Subcutaneous adipose tissue (tissue), 4 donors: ENCODE data around the gene GJA9. TPM values are rescaled to one million over a fixed set of nuclear protein-coding genes. Genes with fewer than 3 reads are reported as not detected.

Experiments
- CTCF ChIP-seq: fragments of 450-650 bp; IDR thresholded peaks from one replicate; pipeline ENCODE4 v1.5.1; 2016; ENCODE audit warnings: low read depth, mild to moderate bottlenecking, control low read depth, antibody characterized with exemption, moderate library complexity
- total RNA-seq, 4 donors: library from RNA; depleted of rRNA; stranded (reverse); fragments of >200 nt; gene quantifications; one replicate each; pipeline ENCODE4 v1.1.0, GENCODE V29; 2016

Gene GJA9
- total RNA-seq, 4 donors from 2014 or later: not detected

DNA sequence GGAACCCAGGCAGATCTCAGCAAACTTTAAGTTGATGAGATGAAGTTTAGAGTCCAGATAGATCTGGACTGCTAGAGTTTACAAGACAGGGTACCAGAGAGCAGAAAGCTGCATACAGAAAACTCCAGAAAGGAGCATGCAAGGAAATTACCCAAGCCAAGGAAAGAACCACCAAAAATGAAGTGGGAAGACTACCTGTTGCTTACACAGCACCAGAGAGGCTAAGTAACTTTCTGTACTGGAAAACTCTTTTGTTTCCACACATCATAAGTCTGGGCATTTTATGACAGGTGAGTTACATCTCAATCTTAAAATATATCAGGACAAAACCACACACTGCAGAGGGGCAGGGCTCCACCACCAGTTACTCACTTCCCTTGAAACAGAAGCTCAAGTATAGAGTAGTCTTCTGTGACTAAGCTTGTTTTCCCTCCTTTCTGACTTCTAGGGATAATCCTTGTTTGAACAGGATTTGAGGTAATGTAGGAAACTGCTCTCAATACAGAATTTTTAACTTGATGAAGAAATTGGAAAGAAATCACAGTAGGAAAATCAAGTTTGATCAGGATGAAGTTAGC, 17.4 kb upstream of the GJA9 start:
- TF ChIP-seq CTCF: no peak

GRCh38 chr1:38896169-38896568, 14.8 kb upstream of the GJA9 start:
- no peak for TF ChIP-seq CTCF

- TF ChIP-seq CTCF: no peak
These were observed 11.6 kb upstream of the GJA9 start for GRCh38 chr1:38892976-38893375.

DNA sequence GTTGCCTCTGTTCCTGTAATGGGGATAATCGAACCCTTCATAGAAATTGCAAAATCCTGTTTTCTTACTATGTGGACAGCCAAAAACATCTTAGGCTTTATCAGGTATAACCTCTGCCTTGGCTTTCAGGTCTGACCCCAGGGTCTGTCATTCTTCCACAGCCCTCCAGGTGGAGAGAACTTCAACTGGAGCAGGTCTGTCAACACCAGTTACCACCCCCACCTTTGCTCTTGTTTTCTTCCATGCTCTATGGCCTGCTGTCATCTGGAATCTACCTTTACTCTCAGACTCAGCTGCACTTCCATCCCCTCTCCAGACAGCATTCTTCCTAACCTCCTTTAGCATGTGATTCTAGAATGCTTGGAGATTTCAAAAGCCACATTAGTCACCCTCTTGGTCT, 10.4 kb upstream of the GJA9 start:
- no peak for TF ChIP-seq CTCF

DNA sequence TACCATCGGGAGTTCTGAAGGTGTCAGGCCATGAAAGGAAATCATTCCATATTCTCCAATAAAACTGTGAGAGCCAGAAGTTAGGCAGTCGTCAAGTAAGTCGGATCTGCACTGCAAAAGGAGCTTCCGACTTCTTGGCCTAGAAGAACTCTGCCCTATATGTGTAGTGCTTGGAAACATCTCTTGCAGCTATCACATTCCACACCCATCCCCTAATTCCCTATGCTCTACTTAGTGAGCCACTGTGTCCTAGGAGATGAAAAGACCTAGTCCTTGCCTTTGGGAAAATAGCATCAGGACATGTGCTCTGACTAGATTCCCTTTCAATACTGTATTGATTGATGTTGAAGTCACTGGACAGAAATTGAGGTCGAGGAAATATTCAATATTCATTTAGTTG, 8.2 kb upstream of the GJA9 start:
- no peak for TF ChIP-seq CTCF

GRCh38 chr1:38888423-38889333, 7.3 kb upstream of the GJA9 start:
- no peak for TF ChIP-seq CTCF

DNA sequence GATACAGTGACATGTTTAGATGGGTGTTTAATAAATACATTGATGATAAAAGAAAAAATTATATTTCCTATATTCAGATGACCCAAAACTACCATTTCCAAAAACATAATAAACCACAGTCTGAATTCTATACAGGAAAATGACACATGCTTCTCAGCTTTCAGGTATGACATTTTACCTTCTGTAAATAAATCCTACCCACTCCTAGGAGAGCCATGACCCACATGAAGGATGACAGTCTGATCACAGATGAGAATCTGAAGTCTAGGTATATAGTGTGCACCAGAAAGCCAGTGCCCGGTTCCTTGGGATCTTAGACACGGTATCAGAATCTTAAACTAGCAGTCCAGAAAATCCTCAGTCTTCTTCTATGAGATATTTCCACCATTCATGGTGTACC, 3.7 kb upstream of the GJA9 start:
- TF ChIP-seq CTCF: no peak
